Stimulated activated CD4-positive, alpha-beta T cell treated with anti-CD3 and anti-CD28 coated beads, TNF-alpha, amount 100 ng/mL, for 24 hours (primary cell): ENCODE measurements around the gene LRRC1.
"Not testable (repeated sequence)": the region's sequence is repeated elsewhere in the genome, so short reads cannot be mapped to it uniquely, and the experiment has no call there.

Experiments used
- DNase-seq, 3 experiments: peaks; one replicate each; pipeline ENCODE4 v3.0.0-alpha.2; 2020; ENCODE audit warnings: low read depth in 3 of 3

The LRRC1 gene

GRCh38 chr6:53794720-53795339, at the start of gene LRRC1:
LRRC1 (plus strand) TSS chr6:53795005; CDS start chr6:53795257, 252 bp downstream.
- DNase-seq, result peak; percentile 60 to 83 (median 67)

GRCh38 chr6:53746442-53747103, 48.2 kb upstream of the LRRC1 start:
- no peak for DNase-seq

GRCh38 chr6:53750052-53750650, 44.7 kb upstream of the LRRC1 start:
- DNase-seq, result no peak

- no peak for DNase-seq
Measured at GRCh38 chr6:53751417-53751816, 43.4 kb upstream of the LRRC1 start.

- DNase-seq, result no peak
Measured at GRCh38 chr6:53752440-53752839, 42.4 kb upstream of the LRRC1 start.

- DNase-seq, result no peak
Measured at GRCh38 chr6:53752856-53753255, 41.9 kb upstream of the LRRC1 start.

- DNase-seq, result no peak
Measured at GRCh38 chr6:53754330-53754729, 40.5 kb upstream of the LRRC1 start.

GRCh38 chr6:53756396-53756795, 38.4 kb upstream of the LRRC1 start:
- DNase-seq, result no peak

GRCh38 chr6:53758496-53758895, 36.3 kb upstream of the LRRC1 start:
- no peak for DNase-seq

GRCh38 chr6:53761036-53761435, 33.8 kb upstream of the LRRC1 start:
- no peak for DNase-seq

GRCh38 chr6:53765270-53765669, 29.5 kb upstream of the LRRC1 start:
- DNase-seq, result no peak

GRCh38 chr6:53766930-53767329, 27.9 kb upstream of the LRRC1 start:
- DNase-seq, result no peak

- DNase-seq, result no peak
Measured at GRCh38 chr6:53767941-53768340, 26.9 kb upstream of the LRRC1 start.

GRCh38 chr6:53768636-53769035, 26.2 kb upstream of the LRRC1 start:
- DNase-seq, result no peak

GRCh38 chr6:53770780-53771249, 24.0 kb upstream of the LRRC1 start:
- DNase-seq, result no peak

- DNase-seq, result no peak
Measured at GRCh38 chr6:53771785-53772624, 22.8 kb upstream of the LRRC1 start.

GRCh38 chr6:53773044-53773696, 21.6 kb upstream of the LRRC1 start:
- no peak for DNase-seq

GRCh38 chr6:53776152-53776551, 18.7 kb upstream of the LRRC1 start:
- DNase-seq, result not testable (repeated sequence)

GRCh38 chr6:53784991-53785390, 9.8 kb upstream of the LRRC1 start:
- not testable (repeated sequence) for DNase-seq

- DNase-seq, result no peak
Measured at GRCh38 chr6:53786832-53787231, 8.0 kb upstream of the LRRC1 start.

- no peak for DNase-seq
Measured at GRCh38 chr6:53790886-53791285, 3.9 kb upstream of the LRRC1 start.

GRCh38 chr6:53792016-53792415, 2.8 kb upstream of the LRRC1 start:
- no peak for DNase-seq
